SK-N-MC (cell line): Measurements from ENCODE around the gene LIN28B.

Experiments
- EZH2 ChIP-seq: fragments of 200-600 bp; sonication (generic); IDR thresholded peaks from one replicate; pipeline ENCODE4 v1.6.1; 2017; ENCODE audit warnings: antibody characterized with exemption
- FOXP2 ChIP-seq: optimal IDR thresholded peaks from 2 replicates; pipeline ENCODE3; 2011; ENCODE audit warnings: mild to moderate bottlenecking, moderate library complexity; ENCODE audit not compliant: insufficient read depth; ENCODE audit errors: extremely low read length, control extremely low read depth
- POLR2AphosphoS5 ChIP-seq: IDR thresholded peaks from 2 replicates; pipeline ENCODE4 v1.6.1; 2012; ENCODE audit warnings: mild to moderate bottlenecking, low read depth, low read length, borderline replicate concordance

DNA sequence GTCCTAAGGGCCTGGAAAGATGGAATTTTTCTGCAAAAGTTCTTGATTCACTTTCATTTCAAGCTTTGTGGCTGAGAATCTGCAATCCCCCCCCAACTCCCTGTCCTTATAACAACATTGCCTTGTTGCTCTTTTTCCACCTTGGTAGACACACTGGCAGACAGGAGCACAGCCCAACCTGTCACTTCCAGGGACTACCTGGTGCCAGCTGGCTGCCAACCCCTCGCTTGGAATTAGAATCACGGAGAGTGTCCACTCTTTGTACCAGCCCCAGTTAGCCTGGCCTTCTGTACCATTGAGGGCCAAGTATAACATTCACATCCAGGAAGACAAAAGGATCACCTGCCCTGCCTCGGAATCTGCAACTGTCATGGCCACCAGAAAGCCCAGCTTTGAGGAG lies 148.2 kb downstream of the LIN28B start:
- TF ChIP-seq POLR2AphosphoS5 (no peak), EZH2 (no peak), FOXP2 (no peak)
